Measurements from ENCODE around the gene PSMB5. TPM values are rescaled to one million over a fixed set of nuclear protein-coding genes. Genes with fewer than 3 reads are reported as not detected.
"Not testable (repeated sequence)": the region's sequence is repeated elsewhere in the genome, so short reads cannot be mapped to it uniquely, and the experiment has no call there.

The PSMB5 gene
- total and polyA plus RNA-seq, 12 donors, result 55.4 to 377 (median 139) TPM

DNA sequence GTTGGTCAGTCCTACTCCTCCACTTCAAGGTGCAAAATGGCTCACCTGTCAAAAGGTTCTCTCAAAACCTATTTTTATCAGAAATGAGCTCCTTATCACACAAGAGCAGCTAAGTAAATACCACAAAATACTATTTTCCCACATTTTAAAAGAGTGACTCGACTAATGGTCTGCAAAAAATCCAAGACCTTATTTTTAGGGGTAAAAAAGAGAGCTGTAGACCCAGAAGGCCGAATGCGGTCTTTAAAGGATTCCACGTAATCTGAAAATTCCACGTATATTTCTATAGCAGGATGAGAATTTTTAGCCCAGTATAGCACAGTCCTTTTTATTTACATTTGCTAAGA, 28.5 kb downstream of the PSMB5 start:
- Histone ChIP-seq H3K36me3 (replicated peaks in 1 of 2) (no peaks in the 10 kb centered on the region), H3K4me3 (peak overlapping the region in 2 of 4 donors; percentile 33 to 63), H3K27me3 (no peaks in the 10 kb centered on the region), H3K27ac (peak overlapping the region; percentile 55 to 97 (median 76)), H3K4me1 (replicated peaks in 1 of 2) (peaks cover 0 to 19% of the 10 kb centered on the region in 2 donors), H3K9me3 (replicated peaks in 1 of 3) (no peaks in the 10 kb centered on the region)
- 53 to 65% (median 60%) methylated on average over 5 of the region's 5 CpGs for WGBS, 4 donors
- no peak for DNase-seq
- no peak for TF ChIP-seq POLR2A (IDR thresholded peaks at IDR 0.05)
- TF ChIP-seq, protein P1, sequence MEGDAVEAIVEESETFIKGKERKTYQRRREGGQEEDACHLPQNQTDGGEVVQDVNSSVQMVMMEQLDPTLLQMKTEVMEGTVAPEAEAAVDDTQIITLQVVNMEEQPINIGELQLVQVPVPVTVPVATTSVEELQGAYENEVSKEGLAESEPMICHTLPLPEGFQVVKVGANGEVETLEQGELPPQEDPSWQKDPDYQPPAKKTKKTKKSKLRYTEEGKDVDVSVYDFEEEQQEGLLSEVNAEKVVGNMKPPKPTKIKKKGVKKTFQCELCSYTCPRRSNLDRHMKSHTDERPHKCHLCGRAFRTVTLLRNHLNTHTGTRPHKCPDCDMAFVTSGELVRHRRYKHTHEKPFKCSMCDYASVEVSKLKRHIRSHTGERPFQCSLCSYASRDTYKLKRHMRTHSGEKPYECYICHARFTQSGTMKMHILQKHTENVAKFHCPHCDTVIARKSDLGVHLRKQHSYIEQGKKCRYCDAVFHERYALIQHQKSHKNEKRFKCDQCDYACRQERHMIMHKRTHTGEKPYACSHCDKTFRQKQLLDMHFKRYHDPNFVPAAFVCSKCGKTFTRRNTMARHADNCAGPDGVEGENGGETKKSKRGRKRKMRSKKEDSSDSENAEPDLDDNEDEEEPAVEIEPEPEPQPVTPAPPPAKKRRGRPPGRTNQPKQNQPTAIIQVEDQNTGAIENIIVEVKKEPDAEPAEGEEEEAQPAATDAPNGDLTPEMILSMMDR (IDR thresholded peaks at IDR 0.05), result no peak
- intact Hi-C loops (cut with DNase I), result no loop called here

DNA sequence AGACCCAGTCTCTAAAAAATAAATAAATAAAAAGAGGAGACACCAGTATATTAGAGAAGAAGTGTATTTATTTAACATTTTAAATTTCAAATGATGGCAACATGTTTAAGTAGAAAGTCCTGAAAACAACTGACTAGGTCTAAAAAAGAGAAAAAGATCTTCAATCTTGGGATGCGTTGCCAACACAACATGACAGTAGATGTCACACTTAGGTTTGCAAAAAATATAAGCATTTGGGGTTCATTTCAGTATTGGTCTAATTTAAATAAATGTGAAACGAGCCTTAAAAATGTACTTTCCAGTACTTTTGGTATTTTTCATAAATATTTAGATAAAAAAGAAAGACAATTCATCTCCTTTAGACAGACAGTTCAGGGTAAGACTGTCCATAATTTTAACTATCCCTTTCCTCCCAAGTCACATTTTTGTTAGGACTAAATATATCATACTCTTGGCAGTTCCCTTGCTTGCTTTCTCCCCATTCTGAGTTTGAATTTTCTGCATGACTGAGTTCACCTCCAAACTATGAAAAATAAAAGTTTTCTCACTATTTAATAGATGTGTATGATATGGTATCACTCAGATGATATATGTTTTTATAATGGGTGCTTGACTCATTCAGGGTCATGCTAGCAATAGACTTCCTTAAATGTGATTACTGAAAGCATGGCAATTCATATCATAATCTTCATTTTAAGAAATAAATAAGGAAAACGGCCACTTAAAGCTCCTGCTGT, 29.1 kb downstream of the PSMB5 start:
- Histone ChIP-seq H3K27ac (no peak overlapping the region), H3K27me3 (no peaks in the 10 kb centered on the region), H3K36me3 (replicated peaks in 1 of 2) (no peaks in the 10 kb centered on the region), H3K9me3 (replicated peaks in 1 of 3) (no peaks in the 10 kb centered on the region), H3K4me3 (no peak overlapping the region), H3K4me1 (replicated peaks in 1 of 2) (peaks cover 0 to 19% of the 10 kb centered on the region in 2 donors)
- 69 to 77% (median 74%) methylated on average over 3 of the region's 3 CpGs for WGBS, 4 donors
- DNase-seq, result no peak
- TF ChIP-seq POLR2A (IDR thresholded peaks at IDR 0.05), result no peak
- TF ChIP-seq, protein P1 (IDR thresholded peaks at IDR 0.05), result no peak
- intact Hi-C loops (cut with DNase I), result no loop called here

DNA sequence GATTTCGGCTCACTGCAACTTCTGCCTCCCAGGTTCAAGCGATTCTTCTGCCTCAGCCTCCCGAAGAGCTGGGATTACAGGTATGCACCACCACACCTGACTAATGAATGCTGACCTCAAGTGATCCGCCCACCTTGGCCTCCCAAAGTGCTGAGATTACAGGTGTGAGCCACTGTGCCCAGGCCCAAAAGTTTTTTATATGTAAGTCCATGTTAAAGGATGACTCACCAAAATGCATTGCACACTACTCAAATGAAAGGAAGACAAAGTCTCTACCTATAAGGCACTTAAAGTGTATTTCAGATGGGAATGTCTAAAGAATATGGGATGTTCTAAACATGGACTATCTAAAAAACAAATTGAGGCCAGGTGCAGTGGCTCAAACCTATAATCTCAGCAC, 30.4 kb downstream of the PSMB5 start:
- peaks cover 0 to 14% of the 10 kb centered on the region in 2 donors for H3K4me1 ChIP-seq (replicated peaks in 1 of 2)
- intact Hi-C loops (cut with DNase I); H3K9me3 ChIP-seq (replicated peaks in 1 of 3); H3K4me3 ChIP-seq; H3K27ac ChIP-seq; H3K36me3 ChIP-seq (replicated peaks in 1 of 2); H3K27me3 ChIP-seq: not testable (repeated sequence)
- DNase-seq, result peak in 1 of 7 donors; percentile 13
- 92 to 99% (median 96%) methylated on average over 4 of the region's 4 CpGs for WGBS, 4 donors

DNA sequence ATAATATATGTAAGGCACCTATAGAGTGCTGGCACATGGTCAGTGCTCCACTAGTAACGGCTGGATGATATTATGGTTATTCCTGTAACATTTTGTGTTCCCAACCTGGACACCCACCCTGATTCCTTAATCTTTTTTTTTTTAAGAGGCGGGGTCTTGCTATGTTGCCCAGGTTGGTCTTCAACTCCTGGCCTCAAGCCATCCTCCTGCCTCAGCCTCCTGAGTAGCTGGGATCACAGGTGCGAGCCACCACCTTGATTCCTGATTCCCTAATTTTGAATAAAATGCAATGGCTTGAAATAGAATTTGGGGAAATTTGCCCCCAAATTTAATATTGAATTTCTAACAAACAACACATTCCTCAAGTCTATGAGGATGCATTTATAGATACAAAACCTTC, 32.1 kb downstream of the PSMB5 start:
- no peaks in the 10 kb centered on the region for H3K36me3 ChIP-seq (replicated peaks in 1 of 2)
- H3K4me3 ChIP-seq, result no peak overlapping the region
- H3K27me3 ChIP-seq, result no peaks in the 10 kb centered on the region
- 81 to 98% (median 97%) methylated on average over 3 of the region's 3 CpGs for WGBS, 4 donors
- peaks cover 0 to 12% of the 10 kb centered on the region in 2 donors for H3K4me1 ChIP-seq (replicated peaks in 1 of 2)
- no peak for TF ChIP-seq POLR2A (IDR thresholded peaks at IDR 0.05)
- TF ChIP-seq, protein P1 (IDR thresholded peaks at IDR 0.05), result no peak
- H3K27ac ChIP-seq, result no peak overlapping the region
- DNase-seq, result no peak
- intact Hi-C loops (cut with DNase I), result no loop called here
- no peaks in the 10 kb centered on the region for H3K9me3 ChIP-seq (replicated peaks in 1 of 3)

DNA sequence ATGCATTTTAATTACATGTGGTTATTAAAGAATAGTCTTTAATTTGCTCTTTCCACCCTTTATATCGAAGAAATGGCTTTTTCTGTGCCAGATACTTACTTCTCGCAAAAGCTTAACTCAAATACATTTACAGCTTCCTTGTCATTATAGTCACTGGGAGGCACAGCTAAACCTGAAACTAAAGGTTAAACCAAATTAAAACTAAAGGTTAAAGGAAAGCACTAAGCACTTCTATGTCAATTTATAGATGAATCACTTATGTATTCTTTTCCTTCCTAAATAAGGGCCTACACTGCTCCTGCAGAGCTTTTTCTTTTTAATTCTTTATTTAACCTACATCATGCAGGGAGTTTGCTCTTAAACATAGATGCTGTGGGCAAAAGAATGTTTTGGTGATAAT, 33.8 kb downstream of the PSMB5 start:
- no peak overlapping the region for H3K4me3 ChIP-seq
- no peak for DNase-seq
- no peak overlapping the region for H3K27ac ChIP-seq
- no peaks in the 10 kb centered on the region for H3K36me3 ChIP-seq (replicated peaks in 1 of 2)
- no peaks in the 10 kb centered on the region for H3K27me3 ChIP-seq
- 93 to 98% (median 95%) methylated on average over 2 of the region's 2 CpGs for WGBS, 4 donors
- no peaks in the 10 kb centered on the region for H3K9me3 ChIP-seq (replicated peaks in 1 of 3)
- H3K4me1 ChIP-seq (replicated peaks in 1 of 2), result peaks cover 0 to 2% of the 10 kb centered on the region in 2 donors
- intact Hi-C loops (cut with DNase I), result no loop called here
- TF ChIP-seq, protein P1 (IDR thresholded peaks at IDR 0.05), result no peak
- no peak for TF ChIP-seq POLR2A (IDR thresholded peaks at IDR 0.05)

All from adrenal gland (tissue), 12 donors.